GM23248 (cell line): ENCODE measurements around the gene MALAT1. TPM values are rescaled to one million over a fixed set of nuclear protein-coding genes. Genes with fewer than 3 reads are reported as not detected.

Source experiments
- DNase-seq: peaks from one replicate; pipeline ENCODE4 v3.0.0-alpha.2; 2015
- H2AFZ ChIP-seq: fragments of 200-600 bp; sonication (generic); 2 replicates; pipeline ENCODE4 v1.6.1; 2016; ENCODE audit warnings: antibody characterized with exemption
- H3F3A ChIP-seq: fragments of 200-600 bp; sonication (generic); 2 replicates; pipeline ENCODE4 v1.6.1; 2016; ENCODE audit warnings: mild to moderate bottlenecking, antibody characterized with exemption, mixed run types; ENCODE audit not compliant: insufficient read depth
- H3K27ac ChIP-seq: fragments of 200-600 bp; sonication (generic); 2 replicates; pipeline ENCODE4 v1.5.1; 2016; ENCODE audit warnings: mild to moderate bottlenecking
- H3K27me3 ChIP-seq: fragments of 200-600 bp; sonication (generic); replicated peaks from 2 replicates; pipeline ENCODE4 v1.6.1; 2016; ENCODE audit warnings: mild to moderate bottlenecking; ENCODE audit not compliant: insufficient read depth
- H3K36me3 ChIP-seq: fragments of 200-600 bp; sonication (generic); 2 replicates; pipeline ENCODE4 v1.6.1; 2016; ENCODE audit warnings: low read depth, mild to moderate bottlenecking
- H3K4me1 ChIP-seq: fragments of 200-600 bp; sonication (generic); 2 replicates; pipeline ENCODE4 v1.6.1; 2016; ENCODE audit warnings: mild to moderate bottlenecking; ENCODE audit not compliant: insufficient read depth
- H3K4me2 ChIP-seq: fragments of 200-600 bp; sonication (generic); one replicate; pipeline ENCODE4 v1.6.1; 2016; ENCODE audit warnings: mild to moderate bottlenecking; ENCODE audit not compliant: unreplicated experiment
- H3K4me3 ChIP-seq: fragments of 200-600 bp; sonication (generic); 2 replicates; pipeline ENCODE4 v1.5.1; 2016; ENCODE audit warnings: mild to moderate bottlenecking
- H3K79me2 ChIP-seq: fragments of 200-600 bp; sonication (generic); 2 replicates; pipeline ENCODE4 v1.6.1; 2016; ENCODE audit warnings: mild to moderate bottlenecking; ENCODE audit not compliant: insufficient read depth
- H3K9ac ChIP-seq: fragments of 200-600 bp; sonication (generic); 2 replicates; pipeline ENCODE4 v1.6.1; 2016; ENCODE audit warnings: mild to moderate bottlenecking
- H3K9me2 ChIP-seq: fragments of 200-600 bp; sonication (generic); 2 replicates; pipeline ENCODE4 v1.6.1; 2016; ENCODE audit warnings: mixed run types, mild to moderate bottlenecking, moderate library complexity; ENCODE audit not compliant: insufficient read depth
- H3K9me3 ChIP-seq: fragments of 200-600 bp; sonication (generic); one replicate; pipeline ENCODE4 v1.6.1; 2017; ENCODE audit warnings: low read depth
- H4K20me1 ChIP-seq: fragments of 200-600 bp; sonication (generic); 2 replicates; pipeline ENCODE4 v1.6.0; 2016; ENCODE audit not compliant: insufficient read depth
- EZH2 ChIP-seq: fragments of 200-600 bp; sonication (generic); IDR thresholded peaks from 2 replicates; pipeline ENCODE4 v1.6.1; 2018; ENCODE audit warnings: antibody characterized with exemption, mild to moderate bottlenecking; ENCODE audit not compliant: insufficient read depth, poor library complexity, severe bottlenecking
- EZH2phosphoT487 ChIP-seq: fragments of 200-600 bp; sonication (generic); IDR thresholded peaks from 2 replicates; pipeline ENCODE4 v1.6.1; 2018; ENCODE audit warnings: antibody characterized with exemption, moderate library complexity, mild to moderate bottlenecking, low read depth; ENCODE audit not compliant: insufficient read depth
- WGBS, 2 experiments: methylation state at CpG; one replicate each; pipeline ENCODE4 v1.1.6; 2015 to 2017; ENCODE audit warnings: low lambda C conversion rate in 2 of 2, low coverage in 1 of 2; ENCODE audit errors: missing lambda C conversion rate in 2 of 2; 5-methylcytosine and 5-hydroxymethylcytosine counted together
- in situ Hi-C: fragments of 300-500 bp; cut with MboI; formaldehyde crosslinking; loops from 2 replicates; pipeline ENCODE4 v1.15.0; 2020
- polyA plus RNA-seq: library from polyadenylated mRNA; unstranded; fragments of >200 nt; fragmentation: Nextera tagmentation; extraction: Ambion mirVana; gene quantifications from 2 replicates; pipeline ENCODE4 v1.2.1, GENCODE V29; 2016
- total RNA-seq: library from RNA; depleted of rRNA; stranded (reverse); fragments of >200 nt; shearing (Covaris generic); gene quantifications from 2 replicates; pipeline ENCODE4 v1.2.3, GENCODE V29; 2014

MALAT1 gene
- total and polyA plus RNA-seq, 2 experiments from 2014 or later = 2,638 to 13,207 TPM

DNA sequence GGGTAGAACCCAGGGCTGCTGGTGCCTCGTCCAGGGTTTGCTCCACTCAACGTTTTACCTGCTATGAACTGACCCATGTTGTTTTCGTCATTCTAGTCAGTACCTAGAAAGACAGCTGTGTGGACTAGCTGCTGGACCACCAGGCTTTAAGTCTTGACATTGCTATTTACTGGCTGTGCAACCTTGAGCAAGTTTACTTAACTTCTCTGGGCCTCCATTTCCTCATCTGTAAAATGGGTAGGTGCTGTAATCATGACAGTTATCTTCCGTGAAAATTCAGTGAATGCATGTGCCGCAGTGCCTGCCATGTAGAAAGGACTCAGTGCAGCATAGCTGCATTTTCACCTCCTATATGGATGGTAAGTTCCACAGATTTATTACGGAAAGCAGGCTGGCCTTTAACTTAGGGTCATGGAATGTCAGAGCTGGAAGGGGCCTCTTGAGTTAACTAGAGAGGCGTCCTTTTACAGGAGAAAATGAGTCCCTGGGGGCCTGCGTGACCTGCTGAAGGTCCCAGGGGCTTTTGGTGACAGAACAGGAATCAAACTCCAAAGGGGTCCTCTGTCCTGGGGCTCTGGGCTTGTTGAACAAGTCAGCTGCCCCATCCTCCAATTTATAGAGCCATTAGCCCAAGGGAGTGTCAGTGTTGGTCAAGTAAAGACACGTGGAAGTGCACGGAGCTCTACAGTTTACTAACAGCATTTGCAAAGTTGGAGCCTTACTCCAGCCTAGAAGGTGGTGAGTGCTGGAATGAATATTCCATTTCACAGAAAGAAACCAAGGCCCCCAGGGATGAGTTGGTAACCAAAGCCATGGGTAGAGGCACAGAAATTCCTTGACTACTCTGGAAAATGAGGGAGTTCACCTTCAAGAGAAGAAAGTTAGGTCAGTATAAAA lies 12.0 kb upstream of the MALAT1 start:
- Histone ChIP-seq H3K79me2 (peaks cover 71% of the 10 kb centered on the region), H2AFZ (no peak overlapping the region), H3K9ac (peak overlapping the region; percentile 75), H3K9me2 (no peaks in the 10 kb centered on the region), H3K4me3 (peak overlapping the region; percentile 28; the same call in 1 of the 2 replicates), H3K36me3 (no peaks in the 10 kb centered on the region), H3K27me3 (no peaks in the 10 kb centered on the region), H3K9me3 (no peaks in the 10 kb centered on the region), H3F3A (peaks cover 69% of the 10 kb centered on the region), H3K4me1 (peaks cover 73% of the 10 kb centered on the region), H3K27ac (peak overlapping the region; percentile 100), H3K4me2 (peak overlapping the region; percentile 75), H4K20me1 (no peaks in the 10 kb centered on the region)
- in situ Hi-C loops = no loop called here
- no peak for DNase-seq
- TF ChIP-seq EZH2phosphoT487 (no peak), EZH2 (no peak)
- WGBS, 2 experiments = 75 to 78% methylated on average over 10 of the region's 10 CpGs

DNA sequence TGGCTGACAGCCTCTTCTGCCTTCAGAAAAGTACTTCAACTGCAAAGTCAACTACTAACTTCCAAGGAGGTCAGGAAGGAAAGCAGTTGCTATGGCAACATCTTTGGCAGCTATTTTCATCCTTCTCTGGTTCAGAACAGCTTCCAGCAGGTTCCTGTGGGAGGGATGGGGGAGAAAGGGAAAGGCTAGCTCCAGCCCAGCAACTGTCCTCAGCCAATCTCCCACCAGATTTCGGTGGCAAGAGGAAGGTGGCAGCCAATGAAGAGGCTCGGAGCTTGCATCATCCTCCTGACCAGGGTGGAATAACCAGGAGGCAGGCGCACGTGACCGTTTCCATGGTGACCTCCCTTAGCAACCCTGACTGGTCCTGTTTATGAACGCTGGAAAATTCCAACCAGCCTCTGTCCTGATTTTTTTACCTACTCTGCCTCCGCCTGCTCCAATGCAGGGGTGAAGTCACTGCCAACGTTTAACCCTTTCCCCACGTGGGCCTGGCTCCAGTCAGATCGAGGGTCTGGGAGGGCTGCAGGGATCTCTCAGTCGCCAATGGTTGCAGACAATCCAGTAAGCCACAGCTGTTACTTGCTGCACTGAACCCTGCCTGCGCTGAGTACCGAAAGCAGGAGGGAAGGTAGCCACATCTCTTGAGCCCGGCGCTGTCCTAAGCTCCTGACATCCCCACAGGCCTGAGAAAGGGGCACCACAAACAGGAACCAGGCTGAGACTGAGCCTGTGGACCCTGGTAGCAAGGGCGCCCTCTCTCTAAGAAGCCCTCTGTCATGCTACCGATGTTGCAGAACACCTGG lies 11.2 kb upstream of the MALAT1 start:
- WGBS, 2 experiments = 14% methylated on average over 17 of the region's 17 CpGs
- Histone ChIP-seq H3K27ac (peak overlapping the region; percentile 100), H3K4me3 (peak overlapping the region; percentile 53), H3K9me3 (no peaks in the 10 kb centered on the region), H3K9ac (peak overlapping the region; percentile 91), H2AFZ (peak overlapping the region; percentile 12; the same call in 1 of the 2 replicates), H3K79me2 (peaks cover 63% of the 10 kb centered on the region), H3K4me2 (peak overlapping the region; percentile 82), H4K20me1 (no peaks in the 10 kb centered on the region), H3K9me2 (no peaks in the 10 kb centered on the region), H3K27me3 (no peaks in the 10 kb centered on the region), H3K4me1 (peaks cover 75% of the 10 kb centered on the region), H3K36me3 (no peaks in the 10 kb centered on the region), H3F3A (peaks cover 69% of the 10 kb centered on the region)
- in situ Hi-C loops = no loop called here
- DNase-seq = peak; percentile 100
- TF ChIP-seq EZH2 (no peak), EZH2phosphoT487 (no peak)

DNA sequence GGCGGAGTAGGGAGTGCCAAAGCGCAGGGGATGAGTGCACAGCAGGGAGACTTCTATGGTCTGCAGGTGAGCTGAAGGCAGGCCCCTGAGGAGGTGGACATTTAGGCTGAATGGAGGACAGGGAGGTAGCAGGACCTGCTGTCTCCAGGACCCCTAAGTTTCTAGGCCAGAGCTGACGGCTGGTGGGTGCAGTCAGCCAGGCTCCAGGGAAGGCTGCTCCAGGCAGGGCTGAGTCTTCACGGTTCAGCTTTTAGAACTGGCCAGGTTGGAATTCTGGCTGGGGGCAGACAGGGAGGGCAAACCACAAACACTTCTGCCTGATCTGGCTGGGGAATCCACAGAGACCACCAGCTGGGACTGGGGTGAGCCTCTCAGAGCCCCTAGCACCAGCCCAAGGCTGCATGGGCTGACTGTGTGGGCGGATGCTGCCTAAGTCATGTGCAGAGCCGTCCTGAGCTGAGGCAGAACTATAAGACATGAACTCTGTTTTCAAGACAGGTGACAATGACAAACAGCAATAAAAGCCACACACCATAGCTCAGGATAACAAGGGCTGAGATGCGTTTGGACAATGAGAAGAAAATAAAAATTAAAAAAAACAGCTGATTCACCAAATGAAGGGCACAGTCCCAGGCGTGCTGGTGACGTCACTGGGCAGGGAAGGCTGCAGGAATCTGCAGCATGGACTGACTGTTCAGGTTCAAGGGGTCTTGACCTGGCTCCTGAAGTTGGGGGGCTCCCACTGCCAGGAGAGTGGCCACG lies 10.4 kb upstream of the MALAT1 start:
- H3K4me3 ChIP-seq = peak overlapping the region; percentile 53
- H3K4me2 ChIP-seq = peak overlapping the region; percentile 82
- peaks cover 77% of the 10 kb centered on the region for H3F3A ChIP-seq
- peak overlapping the region; percentile 12; the same call in 1 of the 2 replicates for H2AFZ ChIP-seq
- H3K4me1 ChIP-seq = peaks cover 82% of the 10 kb centered on the region
- H3K36me3 ChIP-seq = no peaks in the 10 kb centered on the region
- DNase-seq = peak; percentile 88
- 7 to 12% methylated on average over 10 of the region's 10 CpGs for WGBS, 2 experiments
- peaks cover 61% of the 10 kb centered on the region for H3K79me2 ChIP-seq
- no peaks in the 10 kb centered on the region for H3K9me3 ChIP-seq
- TF ChIP-seq EZH2 = no peak
- peak overlapping the region; percentile 91 for H3K9ac ChIP-seq
- H3K27ac ChIP-seq = peak overlapping the region; percentile 100
- no peaks in the 10 kb centered on the region for H3K27me3 ChIP-seq
- no peaks in the 10 kb centered on the region for H4K20me1 ChIP-seq
- H3K9me2 ChIP-seq = no peaks in the 10 kb centered on the region
- in situ Hi-C loops = no loop called here
